H9 (cell line): Measurements from ENCODE around the gene FAM124A. TPM values are rescaled to one million over a fixed set of nuclear protein-coding genes. Genes with fewer than 3 reads are reported as not detected.

ENCODE experiments used
- DNase-seq: peaks from one replicate; pipeline ENCODE4 v3.0.0-alpha.2; 2017
- H2AFZ ChIP-seq: one replicate; pipeline ENCODE4 v1.6.1; 2013; ENCODE audit warnings: mild to moderate bottlenecking, low read length, control low read depth, moderate library complexity
- H2AK5ac ChIP-seq: 2 replicates; pipeline ENCODE4 v1.6.1; 2013; ENCODE audit warnings: low read length, control low read depth, mixed read lengths; ENCODE audit not compliant: insufficient read length
- H2BK120ac ChIP-seq: one replicate; pipeline ENCODE4 v1.6.1; 2013; ENCODE audit warnings: low read depth, mild to moderate bottlenecking, low read length, control low read depth, inconsistent platforms; ENCODE audit not compliant: poor library complexity, severe bottlenecking
- H2BK12ac ChIP-seq: 2 replicates; pipeline ENCODE4 v1.6.1; 2013; ENCODE audit warnings: low read length, control low read depth, mixed read lengths, low read depth; ENCODE audit not compliant: insufficient read length
- H2BK15ac ChIP-seq: 2 replicates; pipeline ENCODE4 v1.6.1; 2013; ENCODE audit warnings: low read depth, low read length, control low read depth
- H2BK20ac ChIP-seq: one replicate; pipeline ENCODE4 v1.6.1; 2013; ENCODE audit warnings: low read depth, mild to moderate bottlenecking, low read length, control low read depth, inconsistent platforms; ENCODE audit not compliant: poor library complexity, severe bottlenecking
- H2BK5ac ChIP-seq: 2 replicates; pipeline ENCODE4 v1.6.1; 2013; ENCODE audit warnings: low read length, control low read depth, mixed read lengths; ENCODE audit not compliant: insufficient read length
- H3K14ac ChIP-seq: 2 replicates; pipeline ENCODE4 v1.6.1; 2013; ENCODE audit warnings: low read length, control low read depth; ENCODE audit not compliant: insufficient read depth
- H3K18ac ChIP-seq: 2 replicates; pipeline ENCODE4 v1.6.1; 2013; ENCODE audit warnings: low read depth, mild to moderate bottlenecking, mixed read lengths, low read length, control low read depth; ENCODE audit not compliant: insufficient read length
- H3K23ac ChIP-seq: 2 replicates; pipeline ENCODE4 v1.6.1; 2013; ENCODE audit warnings: low read length, control low read depth, mixed read lengths, low read depth; ENCODE audit not compliant: insufficient read length
- H3K23me2 ChIP-seq: 2 replicates; pipeline ENCODE4 v1.6.1; 2013; ENCODE audit warnings: low read depth, mild to moderate bottlenecking, mixed read lengths, low read length, control low read depth; ENCODE audit not compliant: insufficient read length, poor library complexity, severe bottlenecking
- H3K27ac ChIP-seq: 2 replicates; pipeline ENCODE4 v1.5.1; 2013; ENCODE audit warnings: low read length, control low read depth, mixed read lengths, low read depth; ENCODE audit not compliant: insufficient read length
- H3K27me3 ChIP-seq: 2 replicates; pipeline ENCODE4 v1.6.1; 2013; ENCODE audit warnings: low read length, control low read depth, inconsistent platforms; ENCODE audit not compliant: insufficient read depth
- H3K4ac ChIP-seq: 2 replicates; pipeline ENCODE4 v1.6.1; 2013; ENCODE audit warnings: low read depth, mild to moderate bottlenecking, control low read depth, inconsistent platforms, low read length, moderate library complexity
- H3K4me1 ChIP-seq: 2 replicates; pipeline ENCODE4 v1.6.1; 2013; ENCODE audit warnings: low read length, control low read depth, inconsistent platforms; ENCODE audit not compliant: insufficient read depth
- H3K4me2 ChIP-seq: 2 replicates; pipeline ENCODE4 v1.6.1; 2013; ENCODE audit warnings: low read length, control low read depth, mixed read lengths; ENCODE audit not compliant: insufficient read length, insufficient read depth
- H3K56ac ChIP-seq: 2 replicates; pipeline ENCODE4 v1.6.1; 2013; ENCODE audit warnings: low read depth, mild to moderate bottlenecking, mixed read lengths, low read length, control low read depth; ENCODE audit not compliant: insufficient read length
- H3K79me1 ChIP-seq: 2 replicates; pipeline ENCODE4 v1.6.1; 2013; ENCODE audit warnings: low read depth, mild to moderate bottlenecking, moderate library complexity, low read length, control low read depth, inconsistent platforms; ENCODE audit not compliant: insufficient read depth, poor library complexity, severe bottlenecking
- H3K79me2 ChIP-seq: 2 replicates; pipeline ENCODE4 v1.6.1; 2013; ENCODE audit warnings: low read length, control low read depth, inconsistent platforms; ENCODE audit not compliant: insufficient read depth
- H3K9ac ChIP-seq: 2 replicates; pipeline ENCODE4 v1.6.1; 2013; ENCODE audit warnings: low read length, control low read depth, mixed read lengths; ENCODE audit not compliant: insufficient read length; ENCODE audit errors: extremely low read depth
- H3K9me3 ChIP-seq: one replicate; pipeline ENCODE4 v1.6.1; 2013; ENCODE audit warnings: low read depth, low read length, inconsistent platforms; ENCODE audit not compliant: control insufficient read depth
- H3T11ph ChIP-seq: one replicate; pipeline ENCODE4 v1.6.1; 2013; ENCODE audit warnings: mild to moderate bottlenecking, low read length, control low read depth, inconsistent platforms
- H4K20me1 ChIP-seq: one replicate; pipeline ENCODE4 v1.6.1; 2013; ENCODE audit not compliant: control insufficient read depth, insufficient read length, insufficient read depth
- H4K5ac ChIP-seq: 2 replicates; pipeline ENCODE4 v1.6.1; 2013; ENCODE audit warnings: low read depth, mild to moderate bottlenecking, mixed read lengths, low read length, control low read depth; ENCODE audit not compliant: insufficient read length
- H4K8ac ChIP-seq: replicated peaks from 2 replicates; pipeline ENCODE4 v1.6.1; 2013; ENCODE audit warnings: low read length, control low read depth, mixed read lengths, low read depth; ENCODE audit not compliant: insufficient read length
- H4K91ac ChIP-seq: 2 replicates; pipeline ENCODE4 v1.6.1; 2013; ENCODE audit warnings: low read depth, mild to moderate bottlenecking, moderate library complexity, mixed read lengths, low read length, control low read depth; ENCODE audit not compliant: insufficient read length
- H3K27ac Mint-ChIP-seq, 3 experiments: 2 replicates in 2 of 3; 3 replicates in 1 of 3; pipeline ENCODE4 v1.8.0; 2020 to 2021; ENCODE audit warnings: mixed read lengths in 3 of 3, mild to moderate bottlenecking in 1 of 3, moderate library complexity in 1 of 3
- H3K27me3 Mint-ChIP-seq: 2 replicates; pipeline ENCODE4 v1.8.0; 2021; ENCODE audit warnings: low read depth, mild to moderate bottlenecking, moderate library complexity, mixed read lengths
- H3K36me3 Mint-ChIP-seq, 3 experiments: 2 replicates in 2 of 3; 3 replicates in 1 of 3; pipeline ENCODE4 v1.8.0; 2020 to 2021; ENCODE audit warnings: low read depth in 3 of 3, mixed read lengths in 3 of 3; ENCODE audit not compliant: insufficient read depth in 1 of 3
- H3K4me1 Mint-ChIP-seq, 2 experiments: 2 replicates each; pipeline ENCODE4 v1.8.0; 2020; ENCODE audit warnings: mixed read lengths in 2 of 2
- H3K4me3 Mint-ChIP-seq, 2 experiments: 2 replicates in 1 of 2; 3 replicates in 1 of 2; pipeline ENCODE4 v1.8.0; 2020 to 2021; ENCODE audit warnings: mild to moderate bottlenecking in 2 of 2, mixed read lengths in 2 of 2, moderate library complexity in 1 of 2
- H3K9me3 Mint-ChIP-seq, 2 experiments: 2 replicates in 1 of 2; 3 replicates in 1 of 2; pipeline ENCODE4 v1.8.0; 2020; ENCODE audit warnings: mild to moderate bottlenecking in 2 of 2, mixed read lengths in 2 of 2, moderate library complexity in 1 of 2
- WGBS: extraction: QIAGEN DNeasy Blood & Tissue Kit; methylation state at CpG from one replicate; pipeline ENCODE4 v1.1.7; 2013; ENCODE audit warnings: missing lambda C conversion rate, low lambda C conversion rate, mixed read lengths; ENCODE audit not compliant: insufficient read length; ENCODE audit errors: extremely low coverage; 5-methylcytosine and 5-hydroxymethylcytosine counted together
- total RNA-seq: library from RNA; stranded (reverse); gene quantifications from 2 replicates; pipeline ENCODE4 v1.2.1, GENCODE V29; 2021
- TF ChIP-seq, protein P1 (sequence below): fragments of 200-600 bp; sonication (generic); conservative IDR thresholded peaks from 3 replicates; pipeline ENCODE4 v1.8.0; 2021; ENCODE audit warnings: antibody characterized with exemption, mild to moderate bottlenecking

FAM124A gene
- total RNA-seq, 1 experiment from 2014 or later, result 41.9 TPM

DNA sequence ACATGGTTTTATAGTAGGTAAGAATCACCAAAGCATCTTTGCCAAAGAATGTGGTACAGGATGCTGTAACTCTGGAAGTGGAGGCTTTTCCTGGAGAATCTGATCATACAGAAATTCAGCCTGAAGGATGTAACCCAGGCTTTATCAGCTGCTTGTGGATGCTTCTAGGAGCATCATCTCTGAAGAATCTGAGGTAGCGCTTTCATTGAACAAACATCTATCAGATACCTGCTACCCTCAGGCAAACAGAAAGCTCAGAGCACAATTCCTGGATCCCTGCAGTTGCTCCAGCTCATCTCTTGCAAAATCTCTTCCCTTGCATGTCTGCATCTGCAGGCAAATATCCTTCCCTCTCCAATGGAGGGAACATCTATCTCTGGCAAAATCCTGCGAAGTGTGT, 9.3 kb downstream of the FAM124A start:
- Histone ChIP-seq H4K20me1 (no peaks in the 10 kb centered on the region), H3K56ac (no peak overlapping the region), H2AFZ (no peak overlapping the region), H2AK5ac (no peak overlapping the region), H2BK120ac (no peak overlapping the region), H3K9me3 (no peaks in the 10 kb centered on the region), H3K79me1 (peaks cover 3% of the 10 kb centered on the region), H2BK5ac (no peak overlapping the region), H3K23me2 (no peaks in the 10 kb centered on the region), H3K27me3 (no peaks in the 10 kb centered on the region), H4K91ac (no peak overlapping the region), H2BK15ac (no peak overlapping the region), H4K5ac (no peak overlapping the region), H3K18ac (no peak overlapping the region), H3T11ph (no peak overlapping the region), H3K4ac (no peak overlapping the region), H3K27ac (no peak overlapping the region), H3K4me2 (no peak overlapping the region), H2BK12ac (no peak overlapping the region), H3K23ac (no peak overlapping the region), H3K14ac (no peak overlapping the region), H3K9ac (no peak overlapping the region), H4K8ac (no peak overlapping the region), H3K4me1 (peaks cover 10% of the 10 kb centered on the region), H2BK20ac (no peak overlapping the region), H3K79me2 (peaks cover 8% of the 10 kb centered on the region; the same call in 1 of the 2 replicates)
- H3K4me3 Mint-ChIP-seq, result no peak overlapping the region
- peaks cover 26 to 58% (median 53%) of the 10 kb centered on the region in 3 experiments for H3K36me3 Mint-ChIP-seq
- H3K27me3 Mint-ChIP-seq, result no peaks in the 10 kb centered on the region
- TF ChIP-seq, protein P1, sequence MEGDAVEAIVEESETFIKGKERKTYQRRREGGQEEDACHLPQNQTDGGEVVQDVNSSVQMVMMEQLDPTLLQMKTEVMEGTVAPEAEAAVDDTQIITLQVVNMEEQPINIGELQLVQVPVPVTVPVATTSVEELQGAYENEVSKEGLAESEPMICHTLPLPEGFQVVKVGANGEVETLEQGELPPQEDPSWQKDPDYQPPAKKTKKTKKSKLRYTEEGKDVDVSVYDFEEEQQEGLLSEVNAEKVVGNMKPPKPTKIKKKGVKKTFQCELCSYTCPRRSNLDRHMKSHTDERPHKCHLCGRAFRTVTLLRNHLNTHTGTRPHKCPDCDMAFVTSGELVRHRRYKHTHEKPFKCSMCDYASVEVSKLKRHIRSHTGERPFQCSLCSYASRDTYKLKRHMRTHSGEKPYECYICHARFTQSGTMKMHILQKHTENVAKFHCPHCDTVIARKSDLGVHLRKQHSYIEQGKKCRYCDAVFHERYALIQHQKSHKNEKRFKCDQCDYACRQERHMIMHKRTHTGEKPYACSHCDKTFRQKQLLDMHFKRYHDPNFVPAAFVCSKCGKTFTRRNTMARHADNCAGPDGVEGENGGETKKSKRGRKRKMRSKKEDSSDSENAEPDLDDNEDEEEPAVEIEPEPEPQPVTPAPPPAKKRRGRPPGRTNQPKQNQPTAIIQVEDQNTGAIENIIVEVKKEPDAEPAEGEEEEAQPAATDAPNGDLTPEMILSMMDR, result no peak
- no CpG with 5 or more reads among the region's 2 CpGs for WGBS
- H3K27ac Mint-ChIP-seq, result peak overlapping the region in 2 of 3 experiments; percentile 2 to 70; a peak in 2 of 7 replicates
- H3K9me3 Mint-ChIP-seq, result no peaks in the 10 kb centered on the region
- H3K4me1 Mint-ChIP-seq, result peaks cover 61% of the 10 kb centered on the region in 2 experiments
- DNase-seq, result peak; percentile 12
